C4-2B (cell line): ENCODE results near the gene TRAK1.

Experiments used
- H3K27ac ChIP-seq: fragments of 450-650 bp; 2 replicates; pipeline ENCODE4 v1.5.1; 2017
- ZFX ChIP-seq: fragments of 450-650 bp; IDR thresholded peaks from 2 replicates; pipeline ENCODE4 v1.6.1; 2017
- TF ChIP-seq, protein P1 (sequence below): fragments of 450-650 bp; conservative IDR thresholded peaks from 2 replicates; pipeline ENCODE4 v1.5.1; 2017; ENCODE audit warnings: mild to moderate bottlenecking

Gene TRAK1

DNA sequence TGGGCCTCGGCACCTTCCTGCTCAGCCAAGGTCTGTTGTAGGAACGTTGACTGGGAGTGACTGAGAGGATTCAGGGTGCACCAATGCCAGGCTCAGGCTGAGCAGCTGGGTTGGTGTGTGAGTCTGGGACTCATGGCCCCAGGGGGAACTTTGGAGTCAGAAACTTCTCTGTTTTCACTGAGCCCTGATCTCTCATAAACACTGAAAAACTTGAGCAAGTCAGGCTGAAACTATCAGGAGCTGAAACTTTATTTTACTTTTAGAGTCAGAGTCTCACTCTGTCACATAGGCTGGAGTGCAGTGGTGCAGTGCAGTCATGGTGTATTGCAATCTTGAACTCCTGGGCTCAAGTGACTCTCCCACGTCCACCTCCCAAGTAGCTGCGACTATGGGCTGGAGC lies 3.0 kb downstream of the TRAK1 start:
- TF ChIP-seq, protein P1, sequence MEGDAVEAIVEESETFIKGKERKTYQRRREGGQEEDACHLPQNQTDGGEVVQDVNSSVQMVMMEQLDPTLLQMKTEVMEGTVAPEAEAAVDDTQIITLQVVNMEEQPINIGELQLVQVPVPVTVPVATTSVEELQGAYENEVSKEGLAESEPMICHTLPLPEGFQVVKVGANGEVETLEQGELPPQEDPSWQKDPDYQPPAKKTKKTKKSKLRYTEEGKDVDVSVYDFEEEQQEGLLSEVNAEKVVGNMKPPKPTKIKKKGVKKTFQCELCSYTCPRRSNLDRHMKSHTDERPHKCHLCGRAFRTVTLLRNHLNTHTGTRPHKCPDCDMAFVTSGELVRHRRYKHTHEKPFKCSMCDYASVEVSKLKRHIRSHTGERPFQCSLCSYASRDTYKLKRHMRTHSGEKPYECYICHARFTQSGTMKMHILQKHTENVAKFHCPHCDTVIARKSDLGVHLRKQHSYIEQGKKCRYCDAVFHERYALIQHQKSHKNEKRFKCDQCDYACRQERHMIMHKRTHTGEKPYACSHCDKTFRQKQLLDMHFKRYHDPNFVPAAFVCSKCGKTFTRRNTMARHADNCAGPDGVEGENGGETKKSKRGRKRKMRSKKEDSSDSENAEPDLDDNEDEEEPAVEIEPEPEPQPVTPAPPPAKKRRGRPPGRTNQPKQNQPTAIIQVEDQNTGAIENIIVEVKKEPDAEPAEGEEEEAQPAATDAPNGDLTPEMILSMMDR, result no peak
- TF ChIP-seq ZFX, result no peak
- H3K27ac ChIP-seq, result no peak overlapping the region

DNA sequence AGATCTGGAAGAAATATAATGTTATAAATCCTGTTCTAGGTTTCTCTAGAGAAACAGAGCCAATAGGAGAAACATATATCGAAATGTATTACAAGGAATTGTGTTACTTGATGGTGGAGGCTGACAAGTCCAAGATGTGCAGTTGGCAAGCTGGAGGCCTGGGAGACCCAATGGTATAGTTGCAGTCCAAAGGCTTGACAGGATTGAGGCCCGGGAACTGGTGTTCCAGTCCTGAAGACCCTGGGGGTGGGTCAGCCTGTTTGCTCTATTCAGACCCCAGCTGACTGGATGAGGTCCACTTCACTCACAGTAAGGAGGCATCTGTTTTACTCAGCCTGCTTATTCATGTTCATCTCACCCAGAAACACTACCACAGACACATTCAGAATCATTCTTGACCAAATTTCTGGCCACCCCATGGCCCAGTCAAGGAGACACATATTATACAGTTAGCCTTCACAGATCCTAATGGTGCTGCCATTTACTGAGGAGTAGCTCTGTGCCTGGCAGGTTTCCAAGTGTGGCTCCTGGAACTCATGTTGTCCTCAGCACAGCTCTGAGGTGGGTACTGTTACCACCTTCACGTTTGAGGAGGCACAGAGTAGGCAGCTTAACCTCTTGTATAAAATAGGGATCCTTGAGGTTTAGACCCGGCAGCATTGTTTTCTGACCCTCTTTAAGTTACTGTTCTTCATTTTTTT lies 3.7 kb downstream of the TRAK1 start:
- TF ChIP-seq ZFX, result no peak
- TF ChIP-seq, protein P1, result no peak
- no peak overlapping the region for H3K27ac ChIP-seq

DNA sequence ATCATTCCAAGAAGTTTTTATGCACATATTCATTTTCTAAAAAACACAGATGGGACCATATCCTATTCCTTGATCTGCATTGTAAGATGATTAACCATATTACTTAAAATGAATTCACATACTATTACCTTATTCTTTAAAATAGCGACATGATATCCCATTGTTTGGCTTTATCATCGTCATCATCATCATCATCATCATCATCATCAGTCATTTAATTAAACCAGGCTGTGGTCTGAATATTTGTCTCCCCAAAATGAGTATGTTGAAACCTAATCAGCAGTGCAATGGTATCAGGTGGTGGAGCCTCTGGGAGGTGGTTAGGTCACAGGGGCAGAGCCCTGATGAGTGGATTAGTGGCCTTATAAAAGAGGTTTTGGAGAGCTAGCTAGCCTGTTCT lies 4.4 kb downstream of the TRAK1 start:
- no peak overlapping the region for H3K27ac ChIP-seq

DNA sequence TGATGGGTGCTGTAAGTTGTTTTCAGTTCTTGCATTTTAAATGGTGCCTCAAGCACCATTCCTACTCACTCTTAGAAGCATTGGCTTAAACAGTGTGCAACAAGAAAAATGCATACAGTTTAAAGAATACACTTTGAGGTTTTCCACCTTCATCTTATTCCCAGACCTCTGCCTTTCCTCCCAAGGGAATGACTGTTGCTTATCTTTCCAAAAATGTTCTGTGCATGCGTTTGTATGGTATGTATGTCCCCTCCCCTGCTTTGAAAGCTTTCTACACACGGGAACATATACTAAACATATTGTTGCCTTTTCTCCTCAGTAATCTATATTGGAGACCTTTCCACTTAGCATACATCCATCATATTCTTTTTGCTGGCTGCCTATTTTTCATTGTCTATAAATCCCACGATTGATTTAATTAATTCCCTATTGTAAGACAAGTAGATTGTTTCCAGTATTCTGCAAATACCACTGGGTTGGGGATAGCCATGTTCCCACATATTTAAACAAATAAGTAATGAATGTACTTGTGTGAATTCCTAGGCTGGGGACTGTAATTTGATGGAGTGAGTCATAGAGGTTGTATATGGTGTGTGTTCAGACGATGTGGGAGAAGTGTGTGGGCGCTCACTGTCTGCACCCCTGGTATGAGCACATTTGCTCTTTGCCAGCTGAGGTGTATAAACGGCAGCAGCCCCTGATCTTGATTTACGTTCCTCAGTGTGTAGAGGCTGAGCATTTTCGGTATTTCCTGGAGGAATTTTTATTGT lies 5.8 kb downstream of the TRAK1 start:
- H3K27ac ChIP-seq, result no peak overlapping the region
- TF ChIP-seq ZFX, result no peak
- TF ChIP-seq, protein P1, result no peak

More for the DNA sequence above, 4.4 kb downstream of the TRAK1 start:
- TF ChIP-seq, protein P1, result no peak
- TF ChIP-seq ZFX, result no peak

DNA sequence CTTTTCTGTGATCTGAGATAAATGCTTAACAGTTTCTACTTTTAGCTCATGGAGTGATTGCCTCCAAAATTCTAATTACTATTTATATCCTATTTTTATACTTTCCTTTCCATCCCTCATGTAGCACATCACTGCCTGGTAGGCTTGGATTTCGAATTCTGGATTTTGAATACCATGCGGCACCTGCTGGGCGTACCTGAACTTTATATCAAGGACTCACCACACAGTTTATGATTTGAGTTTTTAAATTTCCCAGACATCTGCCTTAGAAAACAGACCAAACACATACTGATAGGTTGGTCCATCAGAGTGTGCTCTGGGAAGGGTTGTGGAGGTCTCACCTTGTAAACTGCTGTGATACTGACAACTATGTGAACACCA lies 6.4 kb downstream of the TRAK1 start:
- H3K27ac ChIP-seq, result no peak overlapping the region

DNA sequence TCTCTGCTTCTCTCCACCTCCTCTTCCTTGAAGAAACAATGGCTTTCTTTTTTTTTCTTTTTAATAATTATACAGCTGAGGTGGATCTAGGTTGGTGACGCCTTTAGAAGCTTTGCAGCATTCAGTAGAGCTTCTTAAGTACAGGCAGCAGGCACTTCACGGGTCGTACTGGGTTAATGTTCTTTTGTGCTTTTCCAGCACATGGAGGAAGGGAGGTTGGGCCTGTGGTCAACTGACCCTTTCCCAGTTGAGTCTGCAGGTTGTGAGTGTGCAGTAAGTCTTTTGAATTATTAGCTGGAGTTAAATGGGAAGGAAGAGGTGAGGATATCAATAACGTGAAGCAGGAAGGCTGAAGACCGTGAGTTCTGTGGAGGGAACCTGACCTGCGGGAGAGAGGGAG lies 7.0 kb downstream of the TRAK1 start:
- H3K27ac ChIP-seq, result no peak overlapping the region
- TF ChIP-seq ZFX, result no peak
- TF ChIP-seq, protein P1, result no peak

More for the DNA sequence above, 6.4 kb downstream of the TRAK1 start:
- TF ChIP-seq ZFX, result no peak
- TF ChIP-seq, protein P1, result no peak
